NT2/D1 (cell line): ENCODE measurements around the gene SLC9A9.

Source experiments
- DNase-seq: peaks from one replicate; pipeline ENCODE4 v3.0.0-alpha.2; 2011; ENCODE audit warnings: low read depth, low spot score
- H3K27me3 ChIP-seq: 2 replicates; pipeline ENCODE4 v1.6.0; 2011; ENCODE audit warnings: mild to moderate bottlenecking; ENCODE audit not compliant: insufficient read length, insufficient read depth
- H3K36me3 ChIP-seq: 2 replicates; pipeline ENCODE4 v1.6.1; 2011; ENCODE audit warnings: mild to moderate bottlenecking, low read length, mixed read lengths; ENCODE audit not compliant: insufficient read depth, insufficient read length
- H3K4me1 ChIP-seq: 2 replicates; pipeline ENCODE4 v1.5.1; 2011; ENCODE audit not compliant: insufficient read depth, insufficient read length
- H3K4me3 ChIP-seq: 2 replicates; pipeline ENCODE4 v1.5.1; 2011; ENCODE audit warnings: low read depth; ENCODE audit not compliant: insufficient read length
- H3K9ac ChIP-seq: 2 replicates; pipeline ENCODE4 v1.6.0; 2011; ENCODE audit warnings: low read depth; ENCODE audit not compliant: insufficient read length
- H3K9me3 ChIP-seq: 2 replicates; pipeline ENCODE4 v1.5.1; 2011; ENCODE audit warnings: mild to moderate bottlenecking, low read length; ENCODE audit not compliant: insufficient read depth
- SUZ12 ChIP-seq: IDR thresholded peaks from 2 replicates; pipeline ENCODE4 v1.6.1; 2011; ENCODE audit not compliant: insufficient read length, insufficient read depth; ENCODE audit errors: extremely low read depth
- YY1 ChIP-seq: IDR thresholded peaks from 2 replicates; pipeline ENCODE4 v1.6.1; 2011; ENCODE audit not compliant: insufficient read length, insufficient read depth
- ZNF274 ChIP-seq: IDR thresholded peaks from 2 replicates; pipeline ENCODE4 v1.6.1; 2011; ENCODE audit warnings: mild to moderate bottlenecking, low read depth, low read length

SLC9A9 gene

GRCh38 chr3:143295201-143296080 is 552.8 kb downstream of the SLC9A9 start:
- Histone ChIP-seq H3K9me3 (no peaks in the 10 kb centered on the region), H3K4me1 (peaks cover 3% of the 10 kb centered on the region), H3K36me3 (no peaks in the 10 kb centered on the region), H3K27me3 (no peaks in the 10 kb centered on the region), H3K9ac (no peak overlapping the region), H3K4me3 (no peak overlapping the region)
- no peak for DNase-seq
- TF ChIP-seq ZNF274 (no peak), YY1 (no peak), SUZ12 (no peak)

GRCh38 chr3:143294188-143294587 is 554.1 kb downstream of the SLC9A9 start:
- Histone ChIP-seq H3K27me3 (no peaks in the 10 kb centered on the region), H3K36me3 (no peaks in the 10 kb centered on the region), H3K4me1 (peaks cover 3% of the 10 kb centered on the region), H3K4me3 (no peak overlapping the region), H3K9ac (no peak overlapping the region), H3K9me3 (no peaks in the 10 kb centered on the region)
- TF ChIP-seq SUZ12 = no peak
- TF ChIP-seq YY1 = no peak
- TF ChIP-seq ZNF274 = no peak
- no peak for DNase-seq

GRCh38 chr3:143291836-143292447 is 556.3 kb downstream of the SLC9A9 start:
- no peaks in the 10 kb centered on the region for H3K36me3 ChIP-seq
- no peak overlapping the region for H3K9ac ChIP-seq
- H3K9me3 ChIP-seq = no peaks in the 10 kb centered on the region
- no peak for DNase-seq
- H3K4me1 ChIP-seq = peaks cover 3% of the 10 kb centered on the region
- TF ChIP-seq YY1 = no peak
- no peak for TF ChIP-seq SUZ12
- no peak for TF ChIP-seq ZNF274
- no peaks in the 10 kb centered on the region for H3K27me3 ChIP-seq
- H3K4me3 ChIP-seq = no peak overlapping the region

GRCh38 chr3:143288944-143289343 is 559.3 kb downstream of the SLC9A9 start:
- Histone ChIP-seq H3K36me3 (no peaks in the 10 kb centered on the region), H3K9ac (no peak overlapping the region), H3K4me3 (no peak overlapping the region), H3K4me1 (no peaks in the 10 kb centered on the region), H3K9me3 (no peaks in the 10 kb centered on the region), H3K27me3 (no peaks in the 10 kb centered on the region)
- TF ChIP-seq ZNF274 (no peak), YY1 (no peak), SUZ12 (no peak)
- DNase-seq = no peak

- no peak overlapping the region for H3K4me3 ChIP-seq
- TF ChIP-seq YY1 (no peak), SUZ12 (no peak), ZNF274 (no peak)
- H3K27me3 ChIP-seq = no peaks in the 10 kb centered on the region
- H3K4me1 ChIP-seq = no peaks in the 10 kb centered on the region
- no peaks in the 10 kb centered on the region for H3K36me3 ChIP-seq
- no peak for DNase-seq
- no peaks in the 10 kb centered on the region for H3K9me3 ChIP-seq
- H3K9ac ChIP-seq = no peak overlapping the region
Measured at GRCh38 chr3:143287403-143287802, 560.9 kb downstream of the SLC9A9 start.

GRCh38 chr3:143286392-143287010 is 561.8 kb downstream of the SLC9A9 start:
- no peak for TF ChIP-seq ZNF274
- no peak for TF ChIP-seq SUZ12
- TF ChIP-seq YY1 = no peak
- no peak for DNase-seq
- no peaks in the 10 kb centered on the region for H3K27me3 ChIP-seq

More at GRCh38 chr3:143286392-143287010, 561.8 kb downstream of the SLC9A9 start:
- Histone ChIP-seq H3K4me1 (no peaks in the 10 kb centered on the region), H3K9me3 (no peaks in the 10 kb centered on the region), H3K4me3 (no peak overlapping the region), H3K9ac (no peak overlapping the region), H3K36me3 (no peaks in the 10 kb centered on the region)
